OCI-LY3 (cell line): ENCODE measurements around the gene AK4.

ENCODE experiments used
- H2AFZ ChIP-seq: fragments of 200-600, 300-600 bp; shearing (Covaris generic); 2 replicates; pipeline ENCODE4 v1.6.0; 2014; ENCODE audit warnings: antibody characterized with exemption, low read depth, low read length
- H3K27ac ChIP-seq: fragments of 200-600, 300-600 bp; sonication (generic); 2 replicates; pipeline ENCODE4 v1.5.1; 2014; ENCODE audit warnings: mild to moderate bottlenecking, low read length, moderate library complexity, mixed read lengths
- H3K27me3 ChIP-seq: fragments of 200-600, 300-600 bp; sonication (generic); 2 replicates; pipeline ENCODE4 v1.6.1; 2014; ENCODE audit warnings: low read depth, low read length, mixed read lengths
- H3K36me3 ChIP-seq: fragments of 200-600, 300-600 bp; sonication (generic); replicated peaks from 2 replicates; pipeline ENCODE3; 2014; ENCODE audit warnings: low read depth, low read length, mixed read lengths
- H3K4me1 ChIP-seq: fragments of 300-600, 200-600 bp; sonication (generic); 2 replicates; pipeline ENCODE4 v1.6.1; 2014; ENCODE audit warnings: low read length, mixed read lengths
- H3K4me2 ChIP-seq: fragments of 200-600, 300-600 bp; sonication (generic); 2 replicates; pipeline ENCODE4 v1.6.1; 2014; ENCODE audit warnings: low read length, mixed read lengths
- H3K4me3 ChIP-seq: fragments of 300-600, 200-600 bp; sonication (generic); 2 replicates; pipeline ENCODE4 v1.5.1; 2014; ENCODE audit warnings: antibody characterized with exemption, mild to moderate bottlenecking, low read length, moderate library complexity
- H3K79me2 ChIP-seq: fragments of 300-600, 200-600 bp; shearing (Covaris generic); 2 replicates; pipeline ENCODE4 v1.6.1; 2014; ENCODE audit warnings: mild to moderate bottlenecking, low read length, mixed read lengths
- H3K9ac ChIP-seq: fragments of 300-600, 200-600 bp; shearing (Covaris generic); 2 replicates; pipeline ENCODE4 v1.6.0; 2014; ENCODE audit warnings: mild to moderate bottlenecking, low read length, moderate library complexity
- H3K9me3 ChIP-seq: fragments of 200-600, 300-600 bp; shearing (Covaris generic); 2 replicates; pipeline ENCODE4 v1.6.1; 2014; ENCODE audit warnings: low read length, mixed read lengths; ENCODE audit not compliant: insufficient read depth
- H4K20me1 ChIP-seq: fragments of 200-600, 300-600 bp; sonication (generic); 2 replicates; pipeline ENCODE4 v1.6.1; 2016; ENCODE audit warnings: low read length, mixed read lengths; ENCODE audit not compliant: insufficient read depth
- EZH2phosphoT487 ChIP-seq: fragments of 200-600 bp; shearing (Covaris generic); IDR thresholded peaks from 2 replicates; pipeline ENCODE4 v1.6.1; 2018; ENCODE audit warnings: antibody characterized with exemption, mixed run types, low read depth
- TF ChIP-seq, protein P1 (sequence below): fragments of 200-600, 300-600 bp; sonication (generic); IDR thresholded peaks from 2 replicates; pipeline ENCODE4 v1.5.1; 2014; ENCODE audit warnings: antibody characterized with exemption, low read length, low read depth

Gene AK4

DNA sequence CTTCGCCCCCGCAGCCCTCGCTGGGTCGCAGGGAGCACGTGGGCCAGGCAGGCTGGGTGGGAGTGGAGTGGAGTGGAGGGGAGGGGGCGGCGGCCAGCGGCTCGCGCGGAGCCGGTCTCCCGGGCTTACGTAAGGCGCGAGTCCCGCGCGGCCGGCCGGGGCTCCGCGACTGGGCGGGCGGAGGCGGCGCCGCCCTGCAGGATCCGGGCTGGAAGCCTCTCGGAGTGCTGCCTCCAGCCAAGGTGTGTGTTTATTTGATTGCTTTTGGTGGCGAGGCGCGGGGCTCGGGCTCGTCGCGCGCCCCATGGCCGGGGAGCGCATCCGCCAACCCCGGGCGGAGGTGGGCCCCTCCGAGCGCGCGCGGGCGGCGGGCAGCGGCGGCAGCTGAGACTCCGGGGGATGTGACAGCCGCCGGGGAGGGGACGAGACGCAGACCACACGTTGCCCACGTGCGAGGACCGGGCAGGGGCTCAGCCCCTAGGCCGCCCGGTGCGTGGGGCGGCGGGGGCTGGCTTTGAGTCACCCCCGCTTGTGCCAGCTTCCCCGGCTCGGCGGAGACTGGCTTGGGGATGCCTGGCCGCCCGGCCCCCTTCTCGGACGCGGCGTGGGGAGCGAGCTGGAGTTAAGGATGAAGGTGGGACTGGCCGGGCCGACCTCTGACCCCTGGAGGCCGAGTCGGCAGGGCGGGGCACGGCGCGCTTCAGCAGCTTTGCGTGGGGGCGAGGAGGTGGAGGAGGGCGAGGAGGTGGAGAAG, 402 bp upstream of the AK4 start:
- Histone ChIP-seq H3K9me3 (no peaks in the 10 kb centered on the region), H3K4me1 (peaks cover 9% of the 10 kb centered on the region), H3K79me2 (peaks cover 15% of the 10 kb centered on the region), H2AFZ (peak overlapping the region; percentile 79; the same call in 1 of the 2 replicates), H3K27ac (no peak overlapping the region), H3K9ac (peak overlapping the region; percentile 71), H4K20me1 (peaks cover 6% of the 10 kb centered on the region; the same call in 1 of the 2 replicates), H3K36me3 (peaks cover 4% of the 10 kb centered on the region), H3K4me3 (peak overlapping the region; percentile 79), H3K4me2 (peak overlapping the region; percentile 74), H3K27me3 (no peaks in the 10 kb centered on the region)
- no peak for TF ChIP-seq EZH2phosphoT487
- TF ChIP-seq, protein P1, sequence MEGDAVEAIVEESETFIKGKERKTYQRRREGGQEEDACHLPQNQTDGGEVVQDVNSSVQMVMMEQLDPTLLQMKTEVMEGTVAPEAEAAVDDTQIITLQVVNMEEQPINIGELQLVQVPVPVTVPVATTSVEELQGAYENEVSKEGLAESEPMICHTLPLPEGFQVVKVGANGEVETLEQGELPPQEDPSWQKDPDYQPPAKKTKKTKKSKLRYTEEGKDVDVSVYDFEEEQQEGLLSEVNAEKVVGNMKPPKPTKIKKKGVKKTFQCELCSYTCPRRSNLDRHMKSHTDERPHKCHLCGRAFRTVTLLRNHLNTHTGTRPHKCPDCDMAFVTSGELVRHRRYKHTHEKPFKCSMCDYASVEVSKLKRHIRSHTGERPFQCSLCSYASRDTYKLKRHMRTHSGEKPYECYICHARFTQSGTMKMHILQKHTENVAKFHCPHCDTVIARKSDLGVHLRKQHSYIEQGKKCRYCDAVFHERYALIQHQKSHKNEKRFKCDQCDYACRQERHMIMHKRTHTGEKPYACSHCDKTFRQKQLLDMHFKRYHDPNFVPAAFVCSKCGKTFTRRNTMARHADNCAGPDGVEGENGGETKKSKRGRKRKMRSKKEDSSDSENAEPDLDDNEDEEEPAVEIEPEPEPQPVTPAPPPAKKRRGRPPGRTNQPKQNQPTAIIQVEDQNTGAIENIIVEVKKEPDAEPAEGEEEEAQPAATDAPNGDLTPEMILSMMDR: no peak

DNA sequence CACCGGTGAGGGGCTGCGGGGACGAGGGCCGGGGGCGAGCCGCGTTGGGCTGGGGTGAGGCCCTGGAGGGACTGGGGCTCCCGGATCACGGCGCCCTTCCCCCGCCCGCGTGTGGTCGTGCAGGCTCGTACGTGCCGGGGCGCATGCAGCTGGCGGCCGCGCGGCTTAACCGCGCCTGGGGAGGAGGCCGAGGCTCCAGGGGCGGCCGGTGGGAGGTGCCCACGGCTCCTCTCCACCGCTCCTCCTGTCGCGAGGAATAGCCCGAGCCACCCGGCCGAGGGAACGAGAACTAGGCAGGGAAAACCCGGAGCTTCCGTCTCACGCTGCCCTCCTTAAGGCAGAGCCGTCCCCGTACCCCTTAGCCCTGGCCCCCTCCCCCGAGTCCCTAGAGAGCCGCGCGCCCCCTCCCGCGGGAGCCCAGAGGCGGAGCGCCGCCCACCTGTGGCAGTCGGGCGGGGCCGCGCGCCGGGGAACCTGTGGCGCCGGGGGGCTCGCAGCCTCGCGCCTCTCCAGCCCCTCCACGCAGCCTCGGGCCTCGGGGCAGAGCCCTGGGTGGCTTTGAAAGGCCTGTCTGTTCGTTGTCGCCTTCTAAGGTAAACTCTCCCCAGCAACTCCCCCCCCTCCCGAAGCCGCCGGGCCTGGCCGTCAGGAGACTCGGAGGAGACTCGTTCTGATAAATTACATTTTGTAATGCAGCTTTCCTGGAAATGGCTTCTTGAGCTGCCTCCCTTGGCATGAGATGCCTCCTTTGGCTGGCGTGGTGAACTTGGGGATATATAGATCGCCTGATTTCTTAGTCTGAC, 746 bp downstream of the AK4 start:
- H3K79me2 ChIP-seq: peaks cover 26% of the 10 kb centered on the region
- TF ChIP-seq, protein P1: no peak
- no peak for TF ChIP-seq EZH2phosphoT487
- no peak overlapping the region for H3K27ac ChIP-seq
- H3K9me3 ChIP-seq: no peaks in the 10 kb centered on the region
- peaks cover 4% of the 10 kb centered on the region for H3K36me3 ChIP-seq
- H3K4me1 ChIP-seq: peaks cover 9% of the 10 kb centered on the region
- H3K4me2 ChIP-seq: peak overlapping the region; percentile 74
- H3K27me3 ChIP-seq: no peaks in the 10 kb centered on the region
- H3K4me3 ChIP-seq: peak overlapping the region; percentile 79
- H3K9ac ChIP-seq: peak overlapping the region; percentile 71
- H2AFZ ChIP-seq: peak overlapping the region; percentile 58; the same call in 1 of the 2 replicates
- peaks cover 15% of the 10 kb centered on the region for H4K20me1 ChIP-seq

DNA sequence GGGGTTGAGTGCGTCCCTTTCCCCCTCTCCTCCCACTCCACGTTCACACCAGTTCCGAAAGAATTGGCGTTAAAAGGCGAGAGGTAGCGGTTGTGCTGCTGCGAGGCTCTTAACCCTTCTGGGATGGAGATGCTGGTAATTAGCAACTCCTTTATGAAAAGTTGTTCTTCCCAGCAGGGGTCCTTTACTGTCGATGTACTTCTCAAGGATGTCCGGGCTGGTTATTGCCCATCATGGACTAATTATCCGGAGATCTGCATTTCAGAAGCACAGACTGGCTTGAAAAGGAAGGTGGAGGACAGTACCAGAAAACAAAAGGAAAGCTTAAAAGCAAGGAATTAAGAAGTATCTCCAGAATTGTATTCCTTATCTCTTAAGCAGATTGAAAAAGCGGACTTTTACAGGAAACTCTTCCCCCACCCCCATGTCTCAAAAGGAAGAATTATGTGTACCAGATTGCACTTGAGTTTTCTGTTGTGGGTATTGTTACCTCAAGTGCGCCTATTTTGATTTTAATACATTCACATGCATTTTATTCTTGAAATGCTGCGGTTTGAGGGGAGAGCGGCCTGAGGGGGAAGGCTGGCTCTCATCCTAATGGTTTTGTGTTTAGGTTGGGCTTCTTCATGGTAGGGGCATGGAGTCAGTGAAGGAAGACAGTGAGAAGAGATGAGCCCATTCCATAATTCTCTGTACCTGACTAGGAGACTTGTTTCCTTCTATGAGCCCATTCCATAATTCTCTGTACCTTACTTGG, 1.5 kb downstream of the AK4 start:
- H3K9me3 ChIP-seq: no peaks in the 10 kb centered on the region
- H3K79me2 ChIP-seq: peaks cover 34% of the 10 kb centered on the region
- H3K9ac ChIP-seq: peak overlapping the region; percentile 71
- H3K36me3 ChIP-seq: peaks cover 4% of the 10 kb centered on the region
- peaks cover 23% of the 10 kb centered on the region for H4K20me1 ChIP-seq
- H3K27me3 ChIP-seq: no peaks in the 10 kb centered on the region
- peaks cover 9% of the 10 kb centered on the region for H3K4me1 ChIP-seq
- no peak overlapping the region for H3K27ac ChIP-seq
- TF ChIP-seq, protein P1: no peak
- no peak for TF ChIP-seq EZH2phosphoT487
- peak overlapping the region; percentile 74 for H3K4me2 ChIP-seq
- H3K4me3 ChIP-seq: peak overlapping the region; percentile 79
- H2AFZ ChIP-seq: peak overlapping the region; percentile 58; the same call in 1 of the 2 replicates
